ENCODE data around the gene FGD3.

GRCh38 chr9:92964607-92965060 is 17.3 kb downstream of the FGD3 start:
- TF ChIP-seq, protein P1, sequence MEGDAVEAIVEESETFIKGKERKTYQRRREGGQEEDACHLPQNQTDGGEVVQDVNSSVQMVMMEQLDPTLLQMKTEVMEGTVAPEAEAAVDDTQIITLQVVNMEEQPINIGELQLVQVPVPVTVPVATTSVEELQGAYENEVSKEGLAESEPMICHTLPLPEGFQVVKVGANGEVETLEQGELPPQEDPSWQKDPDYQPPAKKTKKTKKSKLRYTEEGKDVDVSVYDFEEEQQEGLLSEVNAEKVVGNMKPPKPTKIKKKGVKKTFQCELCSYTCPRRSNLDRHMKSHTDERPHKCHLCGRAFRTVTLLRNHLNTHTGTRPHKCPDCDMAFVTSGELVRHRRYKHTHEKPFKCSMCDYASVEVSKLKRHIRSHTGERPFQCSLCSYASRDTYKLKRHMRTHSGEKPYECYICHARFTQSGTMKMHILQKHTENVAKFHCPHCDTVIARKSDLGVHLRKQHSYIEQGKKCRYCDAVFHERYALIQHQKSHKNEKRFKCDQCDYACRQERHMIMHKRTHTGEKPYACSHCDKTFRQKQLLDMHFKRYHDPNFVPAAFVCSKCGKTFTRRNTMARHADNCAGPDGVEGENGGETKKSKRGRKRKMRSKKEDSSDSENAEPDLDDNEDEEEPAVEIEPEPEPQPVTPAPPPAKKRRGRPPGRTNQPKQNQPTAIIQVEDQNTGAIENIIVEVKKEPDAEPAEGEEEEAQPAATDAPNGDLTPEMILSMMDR (IDR thresholded peaks at IDR 0.05), result no peak
- TF ChIP-seq ZFX (IDR thresholded peaks at IDR 0.05; ENCODE audit: borderline replicate concordance), result no peak
